HepG2 (cell line): ENCODE data around the gene THSD4. TPM values are rescaled to one million over a fixed set of nuclear protein-coding genes. Genes with fewer than 3 reads are reported as not detected.
A peak's percentile ranks its signal among the peaks of the same experiment; 100 is the strongest.

Experiments
- AFF4 ChIP-seq: sonication (generic); formaldehyde crosslinking; IDR thresholded peaks from 2 replicates; pipeline ENCODE4 v1.4.0; 2020; ENCODE audit warnings: missing genetic modification reagents
- ATF4 ChIP-seq, 2 experiments: fragments of 450-650 bp in 1 of 2; sonication (generic) in 1 of 2; formaldehyde crosslinking; IDR thresholded peaks; 2 replicates each; pipeline versions ENCODE4 v1.5.0 to v1.8.0; 2020 to 2022; ENCODE audit warnings: mild to moderate bottlenecking in 1 of 2, missing genetic modification reagents in 1 of 2
- CEBPG ChIP-seq: IDR thresholded peaks from 2 replicates; pipeline ENCODE4 v1.6.1; 2016
- CTCF ChIP-seq: sonication (generic); formaldehyde crosslinking; IDR thresholded peaks from 2 replicates; pipeline ENCODE4 v1.5.0; 2020; ENCODE audit warnings: mild to moderate bottlenecking, missing genetic modification reagents, moderate library complexity
- E2F1 ChIP-seq: sonication (generic); formaldehyde crosslinking; IDR thresholded peaks from 2 replicates; pipeline ENCODE4 v1.5.0; 2020; ENCODE audit warnings: missing genetic modification reagents
- HMG20A ChIP-seq: IDR thresholded peaks from 2 replicates; pipeline ENCODE4 v1.6.1; 2016; ENCODE audit warnings: borderline replicate concordance
- MEF2D ChIP-seq: sonication (generic); formaldehyde crosslinking; IDR thresholded peaks from 2 replicates; pipeline ENCODE4 v1.5.1; 2020; ENCODE audit warnings: mild to moderate bottlenecking, missing genetic modification reagents
- MXD4 ChIP-seq: IDR thresholded peaks from 2 replicates; pipeline ENCODE4 v1.6.1; 2016; ENCODE audit warnings: mild to moderate bottlenecking, missing biosample characterization, missing genetic modification reagents
- NFATC3 ChIP-seq: sonication (generic); formaldehyde crosslinking; IDR thresholded peaks from 2 replicates; pipeline ENCODE4 v1.5.1; 2020; ENCODE audit warnings: mild to moderate bottlenecking, missing genetic modification reagents
- SALL1 ChIP-seq: sonication (generic); formaldehyde crosslinking; IDR thresholded peaks from 2 replicates; pipeline ENCODE4 v1.8.0; 2022; ENCODE audit warnings: mild to moderate bottlenecking, missing genetic modification reagents
- SOX6 ChIP-seq, 2 experiments: fragments of 450-650 bp in 1 of 2; sonication (generic) in 1 of 2; formaldehyde crosslinking in 1 of 2; IDR thresholded peaks; 2 replicates each; pipeline versions ENCODE4 v1.4.0 to v1.6.1; 2017 to 2020; ENCODE audit warnings: antibody characterized with exemption in 1 of 2, mild to moderate bottlenecking in 1 of 2, missing genetic modification reagents in 1 of 2
- ZBTB49 ChIP-seq: sonication (generic); formaldehyde crosslinking; IDR thresholded peaks from 2 replicates; pipeline ENCODE4 v1.4.0; 2020; ENCODE audit warnings: missing genetic modification reagents, borderline replicate concordance
- ZMYM3 ChIP-seq: sonication (generic); formaldehyde crosslinking; IDR thresholded peaks from 2 replicates; pipeline ENCODE4 v1.5.1; 2020; ENCODE audit warnings: mild to moderate bottlenecking, missing genetic modification reagents
- ZNF296 ChIP-seq: sonication (generic); formaldehyde crosslinking; conservative IDR thresholded peaks from 2 replicates; pipeline ENCODE4 v1.5.0; 2020; ENCODE audit warnings: mild to moderate bottlenecking, missing genetic modification reagents
- ZNF644 ChIP-seq: IDR thresholded peaks from 2 replicates; pipeline ENCODE4 v1.6.1; 2016; ENCODE audit warnings: low read depth
- polyA plus RNA-seq, 8 experiments: library from polyadenylated mRNA; depleted of rRNA in 3 of 8; stranded (reverse) in 7 of 8; unstranded in 1 of 8; fragments of >200 nt; fragmentation: Illumina TruSeq in 4 of 8; extraction: Trizol in 4 of 8; gene quantifications; 2 replicates each; pipeline versions ENCODE4 v1.2.1 to v1.2.3, GENCODE V29; 2011 to 2016; ENCODE audit warnings: low read depth in 4 of 8, missing spikeins in 1 of 8, mixed read lengths in 1 of 8; ENCODE audit not compliant: insufficient read depth in 1 of 8
- total RNA-seq, 5 experiments: library from RNA; depleted of rRNA; stranded (reverse); fragments of >200 nt; fragmentation: Illumina TruSeq; extraction: Trizol; gene quantifications; 2 replicates each; pipeline ENCODE4 v1.2.3, GENCODE V29; 2016; ENCODE audit warnings: low read depth in 1 of 5
- TF ChIP-seq, protein P1 (sequence below): IDR thresholded peaks from 2 replicates; pipeline ENCODE4 v1.6.1; 2012; ENCODE audit warnings: inconsistent platforms
- TF ChIP-seq, protein P2 (sequence below): sonication (generic); formaldehyde crosslinking; IDR thresholded peaks from 2 replicates; pipeline ENCODE4 v1.8.0; 2022; ENCODE audit warnings: mild to moderate bottlenecking, missing genetic modification reagents, moderate library complexity

THSD4 gene
- total and polyA plus RNA-seq, 2 of the 13 experiments (the other 11 are each of a cell fraction or from before 2014, with no cell fraction given): 0.07 to 0.21 TPM

GRCh38 chr15:71278989-71279756, 163.9 kb downstream of the THSD4 start (continued):
- TF ChIP-seq ATF4 (CRISPR knock-in tag; IDR thresholded peaks at IDR 0.05) (peak in 1 of 2 experiments; percentile 26; a peak in 1 of 4 replicates), ZMYM3 (CRISPR knock-in tag) (no peak), ZNF644 (CRISPR knock-in tag) (peak; percentile 60; the same call in 1 of the 2 replicates), HMG20A (no peak), SALL1 (CRISPR knock-in tag) (peak; percentile 58), E2F1 (CRISPR knock-in tag) (0 out of 2 replicates have a peak, but pooled peaks have one; percentile 36), ZNF296 (no peak), MXD4 (CRISPR knock-in tag) (no peak), NFATC3 (CRISPR knock-in tag) (no peak), MEF2D (no peak), SOX6 (IDR thresholded peaks at IDR 0.05) (no peak), SOX6 (CRISPR knock-in tag; IDR thresholded peaks at IDR 0.05) (peak; percentile 14; the same call in 1 of the 2 replicates), CEBPG (CRISPR knock-in tag) (peak; percentile 72), ZBTB49 (CRISPR knock-in tag) (no peak), CTCF (CRISPR knock-in tag) (no peak), AFF4 (CRISPR knock-in tag) (no peak)
- TF ChIP-seq, protein P1, sequence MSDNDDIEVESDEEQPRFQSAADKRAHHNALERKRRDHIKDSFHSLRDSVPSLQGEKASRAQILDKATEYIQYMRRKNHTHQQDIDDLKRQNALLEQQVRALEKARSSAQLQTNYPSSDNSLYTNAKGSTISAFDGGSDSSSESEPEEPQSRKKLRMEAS: no peak
- TF ChIP-seq, protein P2, sequence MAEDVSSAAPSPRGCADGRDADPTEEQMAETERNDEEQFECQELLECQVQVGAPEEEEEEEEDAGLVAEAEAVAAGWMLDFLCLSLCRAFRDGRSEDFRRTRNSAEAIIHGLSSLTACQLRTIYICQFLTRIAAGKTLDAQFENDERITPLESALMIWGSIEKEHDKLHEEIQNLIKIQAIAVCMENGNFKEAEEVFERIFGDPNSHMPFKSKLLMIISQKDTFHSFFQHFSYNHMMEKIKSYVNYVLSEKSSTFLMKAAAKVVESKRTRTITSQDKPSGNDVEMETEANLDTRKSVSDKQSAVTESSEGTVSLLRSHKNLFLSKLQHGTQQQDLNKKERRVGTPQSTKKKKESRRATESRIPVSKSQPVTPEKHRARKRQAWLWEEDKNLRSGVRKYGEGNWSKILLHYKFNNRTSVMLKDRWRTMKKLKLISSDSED (CRISPR knock-in tag): no peak
